IMR-90 (cell line): Measurements from ENCODE around the gene GAL3ST1. TPM values are rescaled to one million over a fixed set of nuclear protein-coding genes. Genes with fewer than 3 reads are reported as not detected.

ENCODE experiments used
- ATAC-seq: fragments of 200-7000 bp; cut with Tn5 transposase; 2 replicates; pipeline ENCODE4 v1.9.1; 2020; ENCODE audit warnings: low read depth, mild to moderate bottlenecking, moderate library complexity
- BruUV-seq: library from RNA; stranded (reverse); fragments of 400-500 nt; replicated peaks from 2 replicates; lab custom pipeline; 2021; lab: Mats Ljungman, UMichigan
- CTCF ChIA-PET: fragments of 300-600 bp; formaldehyde crosslinking; extraction: SDS; loops from one replicate; lab custom pipeline; 2021; ENCODE audit warnings: antibody characterized with exemption; lab: Yijun Ruan, JAX
- POLR2A ChIA-PET: fragments of 300-600 bp; sonication (Branson Sonifier 250); formaldehyde crosslinking; loops from one replicate; lab custom pipeline; 2022; ENCODE audit warnings: antibody characterized with exemption; ENCODE audit not compliant: unreplicated experiment; lab: Charles Lee
- DNase-seq: peaks from one replicate; pipeline ENCODE4 v3.0.0; 2013
- H2AFZ ChIP-seq: replicated peaks from 2 replicates; pipeline ENCODE3; 2013; ENCODE audit warnings: low read length, mild to moderate bottlenecking; ENCODE audit not compliant: poor library complexity
- H2AK5ac ChIP-seq: 2 replicates; pipeline ENCODE4 v1.6.1; 2013; ENCODE audit warnings: low read depth, low read length, inconsistent platforms
- H2AK9ac ChIP-seq: replicated peaks from 2 replicates; pipeline ENCODE3; 2013; ENCODE audit warnings: mild to moderate bottlenecking, low read depth, low read length, moderate library complexity; ENCODE audit not compliant: poor library complexity
- H2BK120ac ChIP-seq: 2 replicates; pipeline ENCODE4 v1.6.1; 2013; ENCODE audit warnings: low read depth, low read length, inconsistent platforms
- H2BK15ac ChIP-seq: 3 replicates; pipeline ENCODE4 v1.6.1; 2013; ENCODE audit warnings: low read depth, low read length, inconsistent platforms
- H2BK20ac ChIP-seq: 2 replicates; pipeline ENCODE4 v1.6.1; 2013; ENCODE audit warnings: low read depth, mild to moderate bottlenecking, inconsistent platforms, low read length, moderate library complexity
- H2BK5ac ChIP-seq: 2 replicates; pipeline ENCODE4 v1.6.1; 2013; ENCODE audit warnings: mild to moderate bottlenecking, low read depth, low read length, inconsistent platforms; ENCODE audit not compliant: poor library complexity, severe bottlenecking
- H3K14ac ChIP-seq: replicated peaks from 2 replicates; pipeline ENCODE4 v1.6.1; 2013; ENCODE audit warnings: low read depth, low read length, inconsistent platforms
- H3K18ac ChIP-seq: 2 replicates; pipeline ENCODE4 v1.6.1; 2013; ENCODE audit warnings: low read depth, low read length, control low read depth
- H3K23ac ChIP-seq: 2 replicates; pipeline ENCODE4 v1.6.1; 2013; ENCODE audit warnings: low read depth, low read length, inconsistent platforms
- H3K27ac ChIP-seq: 2 replicates; pipeline ENCODE4 v1.5.1; 2013; ENCODE audit warnings: mild to moderate bottlenecking, control low read depth, low read length; ENCODE audit not compliant: insufficient read depth
- H3K27me3 ChIP-seq: 2 replicates; pipeline ENCODE4 v1.6.1; 2013; ENCODE audit warnings: low read length; ENCODE audit not compliant: control insufficient read depth, insufficient read depth
- H3K36me3 ChIP-seq: 2 replicates; pipeline ENCODE4 v1.6.1; 2013; ENCODE audit warnings: low read length, mixed read lengths; ENCODE audit not compliant: control insufficient read depth, insufficient read depth
- H3K4ac ChIP-seq: 2 replicates; pipeline ENCODE4 v1.6.1; 2013; ENCODE audit warnings: low read depth, low read length, inconsistent platforms
- H3K4me1 ChIP-seq: 2 replicates; pipeline ENCODE4 v1.6.1; 2013; ENCODE audit warnings: low read length, mixed read lengths; ENCODE audit not compliant: control insufficient read depth, insufficient read depth
- H3K4me2 ChIP-seq: 2 replicates; pipeline ENCODE4 v1.6.1; 2013; ENCODE audit warnings: low read depth, mild to moderate bottlenecking, control low read depth, low read length, moderate library complexity
- H3K4me3 ChIP-seq: 2 replicates; pipeline ENCODE4 v1.5.1; 2013; ENCODE audit warnings: low read depth, mild to moderate bottlenecking, control low read depth, low read length, moderate library complexity; ENCODE audit not compliant: insufficient read depth
- H3K56ac ChIP-seq: 2 replicates; pipeline ENCODE4 v1.6.1; 2013; ENCODE audit warnings: low read length, inconsistent platforms; ENCODE audit not compliant: insufficient read depth; ENCODE audit errors: extremely low read depth
- H3K79me1 ChIP-seq, 2 experiments: 2 replicates each; pipeline ENCODE4 v1.6.1; 2013; ENCODE audit warnings: low read length in 2 of 2, inconsistent platforms in 1 of 2, low read depth in 1 of 2
- H3K9ac ChIP-seq: 2 replicates; pipeline ENCODE4 v1.6.1; 2013; ENCODE audit warnings: low read depth, low read length, control low read depth
- H3K9me1 ChIP-seq: 2 replicates; pipeline ENCODE4 v1.6.1; 2013; ENCODE audit warnings: low read length, inconsistent platforms; ENCODE audit not compliant: insufficient read depth
- H3K9me3 ChIP-seq: 2 replicates; pipeline ENCODE4 v1.6.1; 2013; ENCODE audit warnings: low read length; ENCODE audit not compliant: control insufficient read depth, insufficient read depth
- H4K20me1 ChIP-seq: 2 replicates; pipeline ENCODE4 v1.6.1; 2013; ENCODE audit warnings: low read length, inconsistent platforms; ENCODE audit not compliant: insufficient read depth
- H4K5ac ChIP-seq: 2 replicates; pipeline ENCODE4 v1.6.1; 2013; ENCODE audit warnings: mild to moderate bottlenecking, low read depth, low read length, control low read depth
- H4K8ac ChIP-seq, 2 experiments: 2 replicates each; pipeline ENCODE4 v1.6.1; 2013; ENCODE audit warnings: low read depth in 2 of 2, low read length in 2 of 2, control low read depth in 1 of 2, inconsistent platforms in 1 of 2
- H4K91ac ChIP-seq: 2 replicates; pipeline ENCODE4 v1.6.1; 2013; ENCODE audit warnings: low read depth, low read length, inconsistent platforms; ENCODE audit not compliant: insufficient read depth
- CEBPB ChIP-seq: IDR thresholded peaks from 2 replicates; pipeline ENCODE4 v1.6.1; 2012; ENCODE audit warnings: low read depth, low read length, improper control_type of control experiment
- CHD1 ChIP-seq: IDR thresholded peaks from 2 replicates; pipeline ENCODE4 v1.6.1; 2012; ENCODE audit warnings: low read depth, low read length, improper control_type of control experiment
- CTCF ChIP-seq: conservative IDR thresholded peaks from 2 replicates; pipeline ENCODE4 v1.5.1; 2012; ENCODE audit warnings: mild to moderate bottlenecking, low read depth, low read length, improper control_type of control experiment
- FOS ChIP-seq: fragments of 150-350 bp; IDR thresholded peaks from 2 replicates; pipeline ENCODE4 v1.6.1; 2016; ENCODE audit warnings: low read depth, low read length
- MAFK ChIP-seq: IDR thresholded peaks from 2 replicates; pipeline ENCODE4 v1.6.1; 2012; ENCODE audit warnings: low read depth, low read length, improper control_type of control experiment
- MXI1 ChIP-seq: IDR thresholded peaks from 2 replicates; pipeline ENCODE4 v1.6.1; 2012; ENCODE audit warnings: low read depth, mild to moderate bottlenecking, low read length, moderate library complexity, borderline replicate concordance
- NFE2L2 ChIP-seq: fragments of 150-350 bp; IDR thresholded peaks from 2 replicates; pipeline ENCODE4 v1.6.1; 2016; ENCODE audit warnings: low read depth, mild to moderate bottlenecking, low read length
- POLR2A ChIP-seq: IDR thresholded peaks from 2 replicates; pipeline ENCODE4 v1.6.1; 2012; ENCODE audit warnings: mild to moderate bottlenecking, low read depth, low read length
- RAD21 ChIP-seq: IDR thresholded peaks from 2 replicates; pipeline ENCODE4 v1.6.1; 2012; ENCODE audit warnings: low read length, improper control_type of control experiment
- RCOR1 ChIP-seq: IDR thresholded peaks from 2 replicates; pipeline ENCODE4 v1.6.1; 2012; ENCODE audit warnings: mild to moderate bottlenecking, low read length, improper control_type of control experiment; ENCODE audit not compliant: insufficient replicate concordance
- RFX5 ChIP-seq: IDR thresholded peaks from 2 replicates; pipeline ENCODE4 v1.8.0; 2012; ENCODE audit warnings: low read depth, mild to moderate bottlenecking, low read length, moderate library complexity
- SMC3 ChIP-seq: fragments of 150-350 bp; IDR thresholded peaks from 2 replicates; pipeline ENCODE4 v1.6.1; 2016; ENCODE audit warnings: low read depth, mild to moderate bottlenecking, antibody characterized with exemption, low read length, moderate library complexity
- USF2 ChIP-seq: fragments of 150-350 bp; IDR thresholded peaks from 2 replicates; pipeline ENCODE4 v1.6.1; 2017; ENCODE audit warnings: mild to moderate bottlenecking, antibody characterized with exemption, low read length, low read depth
- WGBS, 2 experiments: methylation state at CpG; one replicate each; pipeline versions ENCODE4 v1.1.5 to v1.1.7; 2013; ENCODE audit warnings: missing lambda C conversion rate in 2 of 2; ENCODE audit not compliant: insufficient read length in 1 of 2; ENCODE audit errors: extremely low coverage in 2 of 2; 5-methylcytosine and 5-hydroxymethylcytosine counted together
- dilution Hi-C: fragments of 300-500 bp; cut with HindIII; formaldehyde crosslinking; loops from one replicate; pipeline ENCODE4 v1.14.3; 2018; ENCODE audit warnings: low sequenced_read_pairs; ENCODE audit not compliant: unreplicated experiment
- in situ Hi-C: fragments of 300-500 bp; cut with MboI; formaldehyde crosslinking; loops from 3 replicates; pipeline ENCODE4 v1.14.3; 2019; ENCODE audit warnings: low sequenced_read_pairs, inconsistent platforms, mixed read lengths
- intact Hi-C: fragments of 100-400 bp; cut with micrococcal nuclease; formaldehyde crosslinking; loops from 2 replicates; pipeline ENCODE4 v1.10.0; 2022
- polyA plus RNA-seq, 3 experiments: library from polyadenylated mRNA; depleted of rRNA; stranded (reverse); fragments of >200 nt; gene quantifications; 2 replicates each; pipeline ENCODE4 v1.2.3, GENCODE V29; 2012; ENCODE audit warnings: low replicate concordance in 1 of 3
- total RNA-seq: library from RNA; depleted of rRNA; stranded (reverse); fragments of >200 nt; gene quantifications from 2 replicates; pipeline ENCODE4 v1.2.3, GENCODE V29; 2012

Gene GAL3ST1
- total and polyA plus RNA-seq, 2 of the 4 experiments (the other 2 are of a cell fraction) = not detected

GRCh38 chr22:30555282-30556210 is 18.9 kb downstream of the GAL3ST1 start (continued):
- no peak for TF ChIP-seq USF2

- no peaks in the 10 kb centered on the region for H3K9me3 ChIP-seq
- peaks cover 21% of the 10 kb centered on the region for H3K27me3 ChIP-seq
- H3K4me2 ChIP-seq = no peak overlapping the region
- no peaks in the 10 kb centered on the region for H3K79me1 ChIP-seq
- H2BK5ac ChIP-seq = no peak overlapping the region
- intact Hi-C loops = no loop called here
- H3K18ac ChIP-seq = no peak overlapping the region
- H3K27ac ChIP-seq = no peak overlapping the region
- H2AFZ ChIP-seq = no peak overlapping the region
- H3K56ac ChIP-seq = no peak overlapping the region
- no peak overlapping the region for H3K23ac ChIP-seq
- DNase-seq = no peak
- in situ Hi-C loops = no loop called here
- H3K36me3 ChIP-seq = no peaks in the 10 kb centered on the region
- H4K5ac ChIP-seq = no peak overlapping the region
- ATAC-seq = no peak
- H3K9me1 ChIP-seq = no peaks in the 10 kb centered on the region
- H3K14ac ChIP-seq = no peak overlapping the region
- BruUV-seq = no TSS peak
- H2BK15ac ChIP-seq = no peak overlapping the region
- no peak overlapping the region for H2BK120ac ChIP-seq
- H3K4me1 ChIP-seq = no peaks in the 10 kb centered on the region
- no peak overlapping the region for H3K9ac ChIP-seq
- H3K4ac ChIP-seq = no peak overlapping the region
- H3K4me3 ChIP-seq = no peak overlapping the region
- no peaks in the 10 kb centered on the region for H4K20me1 ChIP-seq
- no CpG with 5 or more reads among the region's 7 CpGs for WGBS, 2 experiments
- H2BK20ac ChIP-seq = no peak overlapping the region
- dilution Hi-C loops = no loop called here
- CTCF ChIA-PET = no interaction called here
- no peak overlapping the region for H2AK9ac ChIP-seq
- POLR2A ChIA-PET = no interaction called here
- no peak overlapping the region for H4K91ac ChIP-seq
- H4K8ac ChIP-seq = no peak overlapping the region
- no peak overlapping the region for H2AK5ac ChIP-seq
- TF ChIP-seq CHD1 (no peak), MXI1 (no peak), POLR2A (no peak), RFX5 (no peak), USF2 (no peak), SMC3 (no peak), FOS (no peak), CEBPB (no peak), RAD21 (no peak), CTCF (no peak), RCOR1 (no peak), MAFK (no peak), NFE2L2 (no peak)
These were observed 20.5 kb downstream of the GAL3ST1 start for GRCh38 chr22:30553971-30554370.
